Astrocyte of the cerebellum (primary cell): ENCODE data around the gene CHD5.

ENCODE experiments used
- DNase-seq: peaks from one replicate; pipeline ENCODE4 v3.0.0-alpha.2; 2011; ENCODE audit warnings: low read depth
- H3K4me3 ChIP-seq: 2 replicates; pipeline ENCODE4 v1.5.1; 2011; ENCODE audit warnings: mild to moderate bottlenecking, low read depth, low read length, moderate library complexity
- CTCF ChIP-seq: IDR thresholded peaks from 2 replicates; pipeline ENCODE4 v1.5.1; 2012; ENCODE audit warnings: low read length, low read depth, moderate library complexity, mild to moderate bottlenecking; ENCODE audit errors: missing control alignments
- in situ Hi-C: cut with HindIII; loops from 2 replicates; pipeline ENCODE4 v1.10.0; 2017; ENCODE audit warnings: low sequenced_read_pairs

The CHD5 gene

GRCh38 chr1:6103854-6104530, 76.1 kb downstream of the CHD5 start:
- no peak for DNase-seq
- in situ Hi-C loops: no loop called here
- no peak overlapping the region for H3K4me3 ChIP-seq
- no peak for TF ChIP-seq CTCF

GRCh38 chr1:6103111-6103853, 76.8 kb downstream of the CHD5 start:
- in situ Hi-C loops: no loop called here
- H3K4me3 ChIP-seq: no peak overlapping the region
- no peak for DNase-seq
- TF ChIP-seq CTCF: no peak

- in situ Hi-C loops: no loop called here
- DNase-seq: no peak
- TF ChIP-seq CTCF: no peak
Observed at GRCh38 chr1:6102532-6102845, 77.6 kb downstream of the CHD5 start.

GRCh38 chr1:6101826-6102531, 78.1 kb downstream of the CHD5 start:
- DNase-seq: no peak
- no peak for TF ChIP-seq CTCF
- H3K4me3 ChIP-seq: no peak overlapping the region
- in situ Hi-C loops: no loop called here

More at GRCh38 chr1:6102532-6102845, 77.6 kb downstream of the CHD5 start:
- no peak overlapping the region for H3K4me3 ChIP-seq

GRCh38 chr1:6100861-6101783, 79.0 kb downstream of the CHD5 start:
- in situ Hi-C loops: no loop called here
- no peak overlapping the region for H3K4me3 ChIP-seq
- DNase-seq: no peak
- TF ChIP-seq CTCF: no peak
